HEK293T (cell line): Measurements from ENCODE around the gene CNNM4.

Experiments
- BHLHE40 ChIP-seq: fragments of 450-650 bp; IDR thresholded peaks from 2 replicates; pipeline ENCODE4 v1.6.1; 2016; ENCODE audit warnings: mild to moderate bottlenecking, moderate library complexity, borderline replicate concordance
- ELF4 ChIP-seq: fragments of 450-650 bp; IDR thresholded peaks from 2 replicates; pipeline ENCODE4 v1.6.1; 2017; ENCODE audit warnings: antibody characterized with exemption
- FOXM1 ChIP-seq: fragments of 450-650 bp; IDR thresholded peaks from 2 replicates; pipeline ENCODE4 v1.6.1; 2017; ENCODE audit warnings: mild to moderate bottlenecking, borderline replicate concordance
- NFRKB ChIP-seq: fragments of 450-650 bp; IDR thresholded peaks from 2 replicates; pipeline ENCODE4 v1.6.1; 2016; ENCODE audit warnings: mild to moderate bottlenecking, moderate library complexity
- PKNOX1 ChIP-seq: fragments of 450-650 bp; IDR thresholded peaks from 2 replicates; pipeline ENCODE4 v1.6.1; 2016
- SP1 ChIP-seq: fragments of 450-650 bp; IDR thresholded peaks from 2 replicates; pipeline ENCODE4 v1.6.1; 2017
- SUZ12 ChIP-seq: fragments of 450-650 bp; IDR thresholded peaks from 2 replicates; pipeline ENCODE4 v1.6.1; 2016; ENCODE audit warnings: mild to moderate bottlenecking

DNA sequence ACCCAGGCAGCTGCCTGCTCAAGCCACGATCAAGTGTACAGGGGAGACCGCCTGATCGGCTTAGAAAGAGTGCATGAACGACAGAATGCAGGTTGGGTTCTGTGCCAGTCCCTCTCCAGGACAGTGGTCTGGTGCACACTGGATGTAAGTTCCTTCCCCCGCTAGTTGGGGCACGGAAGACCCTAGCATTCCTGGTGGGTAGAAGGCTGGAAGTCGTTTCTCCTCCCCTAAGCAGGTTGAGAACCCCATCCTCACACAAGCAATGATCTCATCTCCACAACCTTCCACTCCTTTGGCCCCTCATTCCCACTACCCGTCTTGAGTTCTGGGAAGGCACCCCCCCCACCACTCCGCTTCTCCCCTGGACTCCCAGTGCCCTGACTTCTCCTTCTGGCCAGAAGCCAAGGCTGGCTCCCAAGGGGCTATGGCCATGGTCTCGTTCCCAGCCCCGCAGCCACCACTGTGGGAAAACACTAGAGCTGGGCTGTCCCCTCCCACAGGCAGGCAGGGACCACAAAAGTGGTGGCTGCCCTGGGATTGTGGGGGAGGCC lies 98.5 kb downstream of the CNNM4 start:
- TF ChIP-seq FOXM1: no peak
- no peak for TF ChIP-seq ELF4
- no peak for TF ChIP-seq SUZ12
- no peak for TF ChIP-seq BHLHE40
- no peak for TF ChIP-seq SP1
- no peak for TF ChIP-seq PKNOX1
- no peak for TF ChIP-seq NFRKB
